Measurements from ENCODE around the gene CREB1. TPM values are rescaled to one million over a fixed set of nuclear protein-coding genes. Genes with fewer than 3 reads are reported as not detected.

Gene CREB1
- total RNA-seq, 4 donors from 2014 or later = 41.9 to 56.1 (median 51.9) TPM

DNA sequence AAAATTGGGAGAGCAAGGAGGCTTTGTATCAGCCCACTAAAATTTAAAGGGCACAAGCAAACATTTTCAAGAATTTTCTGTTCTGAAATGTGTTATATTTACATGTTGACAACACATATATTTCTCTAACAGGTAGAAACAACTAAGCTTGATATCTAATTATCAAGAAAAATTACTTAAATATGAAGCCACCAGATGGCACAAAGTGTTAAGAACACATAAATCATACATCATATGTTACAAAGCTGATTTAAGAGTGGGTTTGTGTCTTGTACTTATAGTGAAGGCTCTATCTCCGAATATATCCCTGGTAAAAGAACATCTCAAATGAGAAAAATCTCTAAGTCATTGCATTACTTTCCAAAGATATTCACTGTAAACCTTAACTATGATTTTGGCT is 19.6 kb upstream of the CREB1 start:
- TF ChIP-seq, protein P1, sequence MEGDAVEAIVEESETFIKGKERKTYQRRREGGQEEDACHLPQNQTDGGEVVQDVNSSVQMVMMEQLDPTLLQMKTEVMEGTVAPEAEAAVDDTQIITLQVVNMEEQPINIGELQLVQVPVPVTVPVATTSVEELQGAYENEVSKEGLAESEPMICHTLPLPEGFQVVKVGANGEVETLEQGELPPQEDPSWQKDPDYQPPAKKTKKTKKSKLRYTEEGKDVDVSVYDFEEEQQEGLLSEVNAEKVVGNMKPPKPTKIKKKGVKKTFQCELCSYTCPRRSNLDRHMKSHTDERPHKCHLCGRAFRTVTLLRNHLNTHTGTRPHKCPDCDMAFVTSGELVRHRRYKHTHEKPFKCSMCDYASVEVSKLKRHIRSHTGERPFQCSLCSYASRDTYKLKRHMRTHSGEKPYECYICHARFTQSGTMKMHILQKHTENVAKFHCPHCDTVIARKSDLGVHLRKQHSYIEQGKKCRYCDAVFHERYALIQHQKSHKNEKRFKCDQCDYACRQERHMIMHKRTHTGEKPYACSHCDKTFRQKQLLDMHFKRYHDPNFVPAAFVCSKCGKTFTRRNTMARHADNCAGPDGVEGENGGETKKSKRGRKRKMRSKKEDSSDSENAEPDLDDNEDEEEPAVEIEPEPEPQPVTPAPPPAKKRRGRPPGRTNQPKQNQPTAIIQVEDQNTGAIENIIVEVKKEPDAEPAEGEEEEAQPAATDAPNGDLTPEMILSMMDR (IDR thresholded peaks at IDR 0.05) = no peak
- TF ChIP-seq POLR2AphosphoS5 (IDR thresholded peaks at IDR 0.05) (no peak), POLR2A (IDR thresholded peaks at IDR 0.05) (no peak), EP300 (IDR thresholded peaks at IDR 0.05; ENCODE audit: low read depth) (no peak)
- in situ Hi-C loops (cut with MboI; ENCODE audit: low pct_ligation_motif_present in 1 of 4, low pct_unique_long_range_greater_than_20kb in 1 of 4, low sequenced_read_pairs in 3 of 4) (no loop called here), intact Hi-C loops (cut with DNase I; ENCODE audit: low total_unique reads) (no loop called here)
- Histone ChIP-seq H3K9me3 (no peaks in the 10 kb centered on the region), H3K4me3 (no peak overlapping the region), H3K4me1 (peaks cover 0 to 10% (median 2%) of the 10 kb centered on the region in 4 donors), H3K27ac (no peak overlapping the region), H3K36me3 (no peaks in the 10 kb centered on the region), H3K27me3 (no peaks in the 10 kb centered on the region)
- WGBS, 2 donors (ENCODE audit: low coverage in 1 of 2) = 89 to 100% methylated on average over 1 of the region's 1 CpG
- DNase-seq = no peak

DNA sequence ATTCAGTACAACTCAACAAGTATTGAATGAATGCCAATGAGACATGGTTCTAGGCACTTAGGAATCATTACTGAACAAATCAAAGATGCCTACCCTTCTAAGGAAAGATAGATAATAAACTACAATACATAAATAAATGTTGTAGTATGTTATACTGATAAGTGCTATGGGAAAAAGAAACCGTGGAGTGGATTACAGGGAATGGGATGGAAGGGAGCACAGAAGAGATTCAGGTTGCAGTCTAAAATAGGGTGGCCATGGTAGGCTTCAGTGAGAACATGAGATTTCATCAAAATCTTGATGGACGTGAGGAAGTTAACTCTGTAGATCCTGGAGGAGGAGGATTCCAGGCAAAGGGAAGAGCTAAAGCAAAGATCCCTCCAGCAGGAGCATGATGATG is 17.9 kb upstream of the CREB1 start:
- intact Hi-C loops (cut with DNase I; ENCODE audit: low total_unique reads) (no loop called here), in situ Hi-C loops (cut with MboI; ENCODE audit: low pct_ligation_motif_present in 1 of 4, low pct_unique_long_range_greater_than_20kb in 1 of 4, low sequenced_read_pairs in 3 of 4) (no loop called here)
- Histone ChIP-seq H3K4me3 (no peak overlapping the region), H3K27me3 (no peaks in the 10 kb centered on the region), H3K4me1 (no peaks in the 10 kb centered on the region), H3K36me3 (no peaks in the 10 kb centered on the region), H3K27ac (no peak overlapping the region), H3K9me3 (no peaks in the 10 kb centered on the region)
- no peak for DNase-seq
- TF ChIP-seq POLR2AphosphoS5 (IDR thresholded peaks at IDR 0.05) (no peak), POLR2A (IDR thresholded peaks at IDR 0.05) (no peak), EP300 (IDR thresholded peaks at IDR 0.05; ENCODE audit: low read depth) (no peak)
- TF ChIP-seq, protein P1 (IDR thresholded peaks at IDR 0.05) = no peak
- 72 to 79% methylated on average over 2 of the region's 2 CpGs for WGBS, 2 donors (ENCODE audit: low coverage in 1 of 2)

DNA sequence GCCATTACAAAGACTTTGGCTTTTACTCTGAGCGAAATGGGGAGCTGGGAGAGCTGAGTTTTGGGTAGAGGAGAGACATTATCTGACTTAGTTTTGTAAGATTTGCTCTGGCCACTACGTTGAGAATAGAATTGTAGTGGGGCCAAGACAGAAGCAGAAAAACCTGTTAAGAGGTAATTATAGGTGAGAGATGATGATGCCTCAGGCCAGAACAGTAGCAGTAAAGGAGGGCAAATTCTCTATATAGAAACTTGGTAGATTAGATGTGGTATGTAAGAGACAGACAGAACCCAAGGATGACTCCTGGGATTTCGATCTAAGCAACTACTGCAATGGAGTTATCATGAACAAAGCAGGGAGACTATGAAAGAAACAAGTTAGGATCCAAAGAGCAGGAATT is 17.4 kb upstream of the CREB1 start:
- no peaks in the 10 kb centered on the region for H3K4me1 ChIP-seq
- H3K4me3 ChIP-seq = no peak overlapping the region
- intact Hi-C loops (cut with DNase I; ENCODE audit: low total_unique reads) (no loop called here), in situ Hi-C loops (cut with MboI; ENCODE audit: low pct_ligation_motif_present in 1 of 4, low pct_unique_long_range_greater_than_20kb in 1 of 4, low sequenced_read_pairs in 3 of 4) (no loop called here)
- TF ChIP-seq EP300 (IDR thresholded peaks at IDR 0.05; ENCODE audit: low read depth) = no peak
- TF ChIP-seq, protein P1 (IDR thresholded peaks at IDR 0.05) = no peak
- TF ChIP-seq POLR2AphosphoS5 (IDR thresholded peaks at IDR 0.05) = no peak
- no peak for TF ChIP-seq POLR2A (IDR thresholded peaks at IDR 0.05)
- no peak for DNase-seq
- H3K36me3 ChIP-seq = no peaks in the 10 kb centered on the region
- H3K9me3 ChIP-seq = no peaks in the 10 kb centered on the region
- H3K27me3 ChIP-seq = no peaks in the 10 kb centered on the region
- H3K27ac ChIP-seq = no peak overlapping the region
- 83% methylated on average over 3 of the region's 3 CpGs for WGBS, 2 donors (ENCODE audit: low coverage in 1 of 2)

DNA sequence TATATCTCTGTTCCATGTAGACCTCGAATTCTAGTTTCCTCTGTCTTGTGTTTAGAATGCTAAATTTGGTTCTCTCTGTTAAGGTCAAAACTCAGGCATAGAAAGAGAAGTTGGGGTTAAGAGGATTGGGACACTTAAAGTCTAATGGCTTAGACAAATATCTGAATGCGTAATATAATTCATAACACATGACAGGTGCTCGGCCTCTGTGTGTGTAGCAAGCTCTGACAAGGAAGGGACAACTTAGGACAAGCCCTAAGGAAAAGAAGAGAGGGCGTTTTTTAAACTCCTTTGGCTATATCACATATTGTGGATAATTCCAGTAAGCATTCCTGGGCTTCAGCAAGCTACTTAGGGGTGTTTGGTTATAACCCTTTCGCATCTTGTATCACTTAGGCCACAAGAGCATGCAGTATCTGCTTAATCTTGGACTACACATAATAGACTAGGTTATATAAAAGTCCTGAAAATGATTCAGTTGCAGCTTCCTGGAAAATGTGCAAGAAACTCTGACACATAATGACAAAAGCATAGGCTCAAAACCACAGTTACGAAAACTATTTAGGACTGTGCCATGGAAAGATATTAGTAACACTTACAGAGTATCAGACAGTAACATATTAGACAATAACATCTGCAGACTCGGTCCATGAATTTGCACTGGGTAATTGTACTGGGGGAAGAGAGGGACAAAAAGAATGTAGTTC is 16.1 kb upstream of the CREB1 start:
- in situ Hi-C loops (cut with MboI; ENCODE audit: low pct_ligation_motif_present in 1 of 4, low pct_unique_long_range_greater_than_20kb in 1 of 4, low sequenced_read_pairs in 3 of 4) = no loop called here
- TF ChIP-seq, protein P1 (IDR thresholded peaks at IDR 0.05) = no peak
- TF ChIP-seq POLR2A (IDR thresholded peaks at IDR 0.05) (no peak), EP300 (IDR thresholded peaks at IDR 0.05; ENCODE audit: low read depth) (no peak), POLR2AphosphoS5 (IDR thresholded peaks at IDR 0.05) (no peak)
- Histone ChIP-seq H3K4me3 (no peak overlapping the region), H3K27ac (no peak overlapping the region), H3K4me1 (no peaks in the 10 kb centered on the region), H3K27me3 (no peaks in the 10 kb centered on the region), H3K36me3 (no peaks in the 10 kb centered on the region), H3K9me3 (no peaks in the 10 kb centered on the region)
- DNase-seq = no peak
- intact Hi-C loops (cut with DNase I; ENCODE audit: low total_unique reads) = no loop called here
- WGBS, 2 donors (ENCODE audit: low coverage in 1 of 2) = 76 to 83% methylated on average over 5 to 7 of the region's 7 CpGs
